Lower leg skin (tissue), 4 donors: ENCODE data around the gene TOR4A. TPM values are rescaled to one million over a fixed set of nuclear protein-coding genes. Genes with fewer than 3 reads are reported as not detected.

ENCODE experiments used
- DNase-seq, 2 donors: peaks; one replicate each; pipeline ENCODE4 v3.0.0-alpha.2; 2019; ENCODE audit warnings: low spot score in 2 of 2
- H3K4me3 ChIP-seq: fragments of 200-600 bp; sonication (generic); 2 replicates; pipeline ENCODE4 v1.5.1; 2017; ENCODE audit warnings: mild to moderate bottlenecking, low read depth; ENCODE audit not compliant: poor library complexity, severe bottlenecking
- POLR2A ChIP-seq, 2 donors: fragments of 450-650 bp; IDR thresholded peaks; one replicate each; pipeline ENCODE4 v1.6.1; 2016 to 2017; ENCODE audit warnings: antibody characterized with exemption in 2 of 2, mild to moderate bottlenecking in 1 of 2, moderate library complexity in 1 of 2
- WGBS, 2 donors: methylation state at CpG; one replicate each; pipeline ENCODE4 v1.1.5; 2018; 5-methylcytosine and 5-hydroxymethylcytosine counted together
- intact Hi-C: fragments of 100-400 bp; cut with DNase I; formaldehyde crosslinking; loops from one replicate; pipeline ENCODE4 v1.15.0; 2023; ENCODE audit warnings: low total_unique reads
- total RNA-seq, 4 donors: library from RNA; depleted of rRNA; stranded (reverse); fragments of >200 nt; gene quantifications; one replicate each; pipeline ENCODE4 v1.1.0, GENCODE V29; 2016
- TF ChIP-seq, protein P1 (sequence below), 3 donors: fragments of 450-650 bp; IDR thresholded peaks; one replicate each; pipeline ENCODE4 v1.5.1; 2016; ENCODE audit warnings: antibody characterized with exemption in 3 of 3, mild to moderate bottlenecking in 3 of 3, moderate library complexity in 2 of 3

Gene TOR4A
- total RNA-seq, 4 donors from 2014 or later = 4.9 to 7.4 (median 5.6) TPM

DNA sequence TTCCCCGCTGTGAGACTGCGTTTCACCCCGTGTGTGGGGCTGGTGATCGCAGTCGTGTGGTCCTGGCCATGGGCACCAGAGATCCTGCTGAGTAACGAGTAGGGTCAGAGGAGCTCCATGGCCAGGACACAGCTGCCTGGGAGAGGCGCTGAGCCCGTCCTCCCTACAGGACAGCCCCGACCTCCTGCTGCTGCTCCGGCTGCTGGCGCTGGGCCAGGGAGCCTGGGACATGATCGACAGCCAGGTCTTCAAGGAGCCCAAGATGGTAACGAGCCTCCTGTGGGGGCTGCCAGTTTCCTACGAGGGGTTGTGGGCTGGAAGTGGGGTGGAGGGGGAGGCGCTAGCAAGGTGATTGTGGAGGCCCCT, 11.4 kb upstream of the TOR4A start:
- DNase-seq = no peak
- no peak overlapping the region for H3K4me3 ChIP-seq
- no peak for TF ChIP-seq POLR2A (IDR thresholded peaks at IDR 0.05)
- TF ChIP-seq, protein P1, sequence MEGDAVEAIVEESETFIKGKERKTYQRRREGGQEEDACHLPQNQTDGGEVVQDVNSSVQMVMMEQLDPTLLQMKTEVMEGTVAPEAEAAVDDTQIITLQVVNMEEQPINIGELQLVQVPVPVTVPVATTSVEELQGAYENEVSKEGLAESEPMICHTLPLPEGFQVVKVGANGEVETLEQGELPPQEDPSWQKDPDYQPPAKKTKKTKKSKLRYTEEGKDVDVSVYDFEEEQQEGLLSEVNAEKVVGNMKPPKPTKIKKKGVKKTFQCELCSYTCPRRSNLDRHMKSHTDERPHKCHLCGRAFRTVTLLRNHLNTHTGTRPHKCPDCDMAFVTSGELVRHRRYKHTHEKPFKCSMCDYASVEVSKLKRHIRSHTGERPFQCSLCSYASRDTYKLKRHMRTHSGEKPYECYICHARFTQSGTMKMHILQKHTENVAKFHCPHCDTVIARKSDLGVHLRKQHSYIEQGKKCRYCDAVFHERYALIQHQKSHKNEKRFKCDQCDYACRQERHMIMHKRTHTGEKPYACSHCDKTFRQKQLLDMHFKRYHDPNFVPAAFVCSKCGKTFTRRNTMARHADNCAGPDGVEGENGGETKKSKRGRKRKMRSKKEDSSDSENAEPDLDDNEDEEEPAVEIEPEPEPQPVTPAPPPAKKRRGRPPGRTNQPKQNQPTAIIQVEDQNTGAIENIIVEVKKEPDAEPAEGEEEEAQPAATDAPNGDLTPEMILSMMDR (IDR thresholded peaks at IDR 0.05) = no peak
- intact Hi-C loops = no loop called here
- whole genome bisulfite sequencing, 2 donors = 86 to 87% methylated on average over 9 to 15 of the region's 15 CpGs

DNA sequence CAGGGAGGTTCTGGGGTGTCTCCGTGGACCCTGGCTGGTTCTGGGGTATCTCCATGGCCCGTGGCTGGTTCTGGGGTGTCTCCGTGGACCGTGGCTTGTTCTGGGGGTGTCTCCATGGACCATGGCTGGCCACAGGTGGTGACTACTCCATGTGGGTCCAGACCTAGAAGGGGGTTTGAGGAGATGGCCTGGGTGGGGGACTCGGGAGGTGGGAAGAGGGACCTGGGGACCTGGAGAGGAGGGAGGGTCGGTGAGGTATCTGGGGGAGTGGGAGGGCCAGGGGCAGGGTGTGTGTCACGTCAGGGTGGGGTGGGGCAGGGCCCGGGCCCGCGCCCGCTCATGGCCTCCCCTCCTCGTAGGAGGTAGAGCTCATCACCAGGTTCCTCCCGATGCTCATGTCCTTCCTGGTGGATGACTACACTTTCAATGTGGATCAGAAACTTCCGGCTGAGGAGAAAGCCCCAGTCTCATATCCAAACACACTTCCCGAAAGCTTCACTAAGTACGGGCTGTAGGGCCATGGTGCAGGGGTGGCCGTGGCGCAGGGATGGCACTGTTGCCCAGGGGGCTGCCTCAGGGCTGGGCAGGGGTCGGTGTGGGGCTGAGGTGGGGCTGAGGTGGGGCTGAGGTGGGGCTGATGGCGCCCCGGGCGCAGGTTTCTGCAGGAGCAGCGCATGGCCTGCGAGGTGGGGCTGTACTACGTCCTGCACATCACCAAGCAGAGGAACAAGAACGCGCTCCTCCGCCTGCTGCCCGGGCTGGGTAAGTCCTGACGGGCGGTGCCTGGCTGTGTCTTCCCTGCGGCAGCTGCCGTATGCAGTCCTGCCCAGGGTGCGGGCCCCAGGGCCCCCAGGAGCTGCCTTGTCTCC, 10.7 kb upstream of the TOR4A start:
- DNase-seq = no peak

DNA sequence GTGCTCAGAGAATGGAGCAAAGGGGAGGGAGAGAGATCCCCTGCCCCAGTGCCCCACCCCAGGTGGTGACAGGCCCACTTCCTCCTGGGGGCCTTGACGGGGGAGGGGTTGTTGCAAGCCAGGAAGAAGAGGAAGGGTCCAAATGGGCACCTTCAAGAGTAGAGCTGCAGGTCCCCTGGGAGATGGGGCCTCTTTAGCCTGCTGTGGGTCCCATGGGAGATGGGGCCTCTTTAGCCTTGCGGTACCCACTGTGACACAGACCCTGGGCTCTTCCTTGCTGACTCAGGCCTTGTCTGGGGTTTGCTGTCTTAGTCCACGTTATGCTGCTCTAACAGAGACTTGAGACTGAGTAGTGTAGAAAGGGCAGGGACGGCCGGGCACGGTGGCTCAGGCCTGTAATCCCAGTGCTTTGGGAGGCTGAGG, 9.6 kb upstream of the TOR4A start:
- WGBS, 2 donors = 88 to 95% methylated on average over 6 of the region's 6 CpGs
- TF ChIP-seq, protein P1 (IDR thresholded peaks at IDR 0.05) = no peak
- no peak for TF ChIP-seq POLR2A (IDR thresholded peaks at IDR 0.05)
- intact Hi-C loops = no loop called here
- H3K4me3 ChIP-seq = no peak overlapping the region
- DNase-seq = no peak

More for the DNA sequence above, 10.7 kb upstream of the TOR4A start:
- intact Hi-C loops = no loop called here
- H3K4me3 ChIP-seq = no peak overlapping the region
- no peak for TF ChIP-seq POLR2A (IDR thresholded peaks at IDR 0.05)
- TF ChIP-seq, protein P1 (IDR thresholded peaks at IDR 0.05) = no peak
- WGBS, 2 donors = 86 to 88% methylated on average over 31 to 34 of the region's 34 CpGs

DNA sequence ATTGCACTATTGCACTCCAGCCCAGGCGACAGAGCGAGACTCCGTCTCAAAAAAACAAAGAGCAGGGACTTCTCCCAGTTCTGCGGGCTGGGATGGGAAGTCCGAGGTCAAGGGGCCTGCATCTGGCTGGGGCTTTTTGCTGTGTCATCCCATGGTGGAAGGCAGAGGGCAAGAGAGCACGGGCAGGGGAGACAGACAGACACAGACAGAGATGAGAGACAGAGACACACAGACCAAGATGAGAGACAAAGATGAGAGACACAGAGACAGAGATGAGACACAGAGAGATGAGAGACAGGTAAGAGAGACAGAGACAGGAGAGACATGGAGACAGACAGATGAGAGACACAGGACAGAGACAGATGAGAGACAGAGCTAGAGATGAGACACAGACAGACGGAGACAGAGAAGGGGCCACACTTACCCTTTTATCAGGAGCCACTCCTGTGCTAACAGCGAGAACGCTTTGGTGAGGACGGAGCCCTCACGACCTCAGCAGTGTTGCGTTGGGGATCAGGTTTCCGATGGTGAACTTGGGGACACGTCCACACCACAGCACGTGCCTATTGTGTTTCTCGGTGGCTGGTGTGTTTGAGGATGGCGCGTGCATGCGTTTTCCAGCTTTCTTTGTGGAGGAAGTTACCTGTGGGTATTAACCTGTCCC, 8.9 kb upstream of the TOR4A start:
- no peak for DNase-seq
- WGBS, 2 donors = 78 to 79% methylated on average over 17 to 19 of the region's 19 CpGs
- TF ChIP-seq, protein P1 (IDR thresholded peaks at IDR 0.05) = no peak
- no peak for TF ChIP-seq POLR2A (IDR thresholded peaks at IDR 0.05)

DNA sequence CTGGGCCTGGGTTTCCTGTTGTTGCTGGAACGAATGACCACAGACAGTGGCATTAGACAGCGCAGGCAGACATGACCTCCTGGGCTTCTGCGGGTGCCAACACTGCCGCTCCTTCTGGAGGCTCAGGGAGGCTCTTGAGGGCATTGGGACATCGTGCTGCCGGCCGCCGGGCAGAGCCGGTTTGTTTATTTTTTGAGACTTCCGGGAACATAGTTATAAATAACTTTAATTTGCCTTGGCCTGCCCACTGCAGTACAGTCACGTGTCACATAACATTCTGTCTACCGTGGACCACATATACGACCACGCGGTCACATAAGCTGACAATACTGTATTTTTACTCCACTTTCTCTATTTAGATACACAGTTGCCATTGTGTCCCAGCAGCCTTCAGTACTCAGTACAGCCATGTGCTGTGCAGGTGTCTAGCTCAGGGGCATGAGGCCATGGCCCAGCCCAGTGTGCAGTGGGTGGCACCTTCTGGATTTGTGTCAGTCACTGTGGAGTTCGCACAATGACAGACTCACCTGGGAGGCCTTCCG, 8.2 kb upstream of the TOR4A start:
- no peak overlapping the region for H3K4me3 ChIP-seq
- 48 to 56% methylated on average over 17 of the region's 17 CpGs for WGBS, 2 donors
- DNase-seq = peak in 1 of 2 donors; percentile 87
- TF ChIP-seq, protein P1 (IDR thresholded peaks at IDR 0.05) = no peak
- no peak for TF ChIP-seq POLR2A (IDR thresholded peaks at IDR 0.05)
- intact Hi-C loops = no loop called here

More for the DNA sequence above, 8.9 kb upstream of the TOR4A start:
- intact Hi-C loops = no loop called here
- H3K4me3 ChIP-seq = no peak overlapping the region
